Measurements from ENCODE around the gene VAV3. TPM values are rescaled to one million over a fixed set of nuclear protein-coding genes. Genes with fewer than 3 reads are reported as not detected.

Gene VAV3
- total and polyA plus RNA-seq, 9 of the 15 experiments (the other 6 are each of a cell fraction or from before 2014, with no cell fraction given), result not detected

GRCh38 chr1:107648071-107648470 is 316.9 kb downstream of the VAV3 start:
- Histone ChIP-seq H3K36me3 (ENCODE audit: control insufficient read depth, insufficient read depth, low read length) (no peaks in the 10 kb centered on the region), H3K4me1 (replicated peaks in 1 of 2; ENCODE audit: control insufficient read depth in 2 of 2, insufficient read depth in 2 of 2, low read length in 2 of 2) (no peaks in the 10 kb centered on the region), H3K4me2 (ENCODE audit: insufficient read depth, low read length) (no peak overlapping the region), H3K79me2 (ENCODE audit: control insufficient read depth, insufficient read depth, low read length) (no peaks in the 10 kb centered on the region), H3K4me3 (no peak overlapping the region), H3K9ac (ENCODE audit: insufficient read depth in 1 of 2, low read depth in 2 of 2, low read length in 2 of 2) (no peak overlapping the region), H3K9me1 (ENCODE audit: control insufficient read depth, insufficient read depth, low read length) (no peaks in the 10 kb centered on the region), H2AFZ (ENCODE audit: low read depth, low read length) (no peak overlapping the region), H4K20me1 (replicated peaks; ENCODE audit: control insufficient read depth, insufficient read depth, low read length) (no peaks in the 10 kb centered on the region), H3K27ac (ENCODE audit: extremely low read depth, low read depth, low read length) (no peak overlapping the region), H3K9me3 (replicated peaks; ENCODE audit: control insufficient read depth, insufficient read depth, low read depth, low read length) (no peaks in the 10 kb centered on the region), H3K27me3 (ENCODE audit: control insufficient read depth in 2 of 2, insufficient read depth in 2 of 2, low read length in 2 of 2) (no peaks in the 10 kb centered on the region)
- CTCF ChIA-PET (ENCODE audit: low intra/inter-chr PET ratio), result no interaction called here
- intact Hi-C loops (cut with micrococcal nuclease), result no loop called here
- POLR2A ChIA-PET, result no interaction called here
- DNase-seq (ENCODE audit: extremely low read depth in 1 of 4, low spot score in 3 of 4) (no peak), ATAC-seq (no peak), FAIRE-seq (no peak)
- in situ Hi-C loops (cut with MboI), result no loop called here
- no peak for TF ChIP-seq YY1 (IDR thresholded peaks at IDR 0.05; ENCODE audit: borderline replicate concordance in 1 of 3, control insufficient read depth in 1 of 3, extremely low read depth in 1 of 3, insufficient read depth in 3 of 3, insufficient read length in 1 of 3, insufficient replicate concordance in 2 of 3, low read depth in 1 of 3, low read length in 2 of 3)
- no peak for TF ChIP-seq KLF16 (IDR thresholded peaks at IDR 0.05)
- TF ChIP-seq ZNF277 (CRISPR knock-in tag; IDR thresholded peaks at IDR 0.05; ENCODE audit: borderline replicate concordance), result no peak
- BruUV-seq (replicated peaks), result no TSS peak

GRCh38 chr1:107647012-107647411 is 318.0 kb downstream of the VAV3 start:
- ATAC-seq, result no peak
- Histone ChIP-seq H3K27ac (ENCODE audit: extremely low read depth, low read depth, low read length) (no peak overlapping the region), H3K9ac (ENCODE audit: insufficient read depth in 1 of 2, low read depth in 2 of 2, low read length in 2 of 2) (no peak overlapping the region), H4K20me1 (replicated peaks; ENCODE audit: control insufficient read depth, insufficient read depth, low read length) (no peaks in the 10 kb centered on the region), H3K9me1 (ENCODE audit: control insufficient read depth, insufficient read depth, low read length) (no peaks in the 10 kb centered on the region), H3K4me3 (no peak overlapping the region), H2AFZ (ENCODE audit: low read depth, low read length) (no peak overlapping the region), H3K36me3 (ENCODE audit: control insufficient read depth, insufficient read depth, low read length) (no peaks in the 10 kb centered on the region), H3K79me2 (ENCODE audit: control insufficient read depth, insufficient read depth, low read length) (no peaks in the 10 kb centered on the region), H3K27me3 (ENCODE audit: control insufficient read depth in 2 of 2, insufficient read depth in 2 of 2, low read length in 2 of 2) (no peaks in the 10 kb centered on the region), H3K9me3 (replicated peaks; ENCODE audit: control insufficient read depth, insufficient read depth, low read depth, low read length) (no peaks in the 10 kb centered on the region), H3K4me1 (replicated peaks in 1 of 2; ENCODE audit: control insufficient read depth in 2 of 2, insufficient read depth in 2 of 2, low read length in 2 of 2) (no peaks in the 10 kb centered on the region), H3K4me2 (ENCODE audit: insufficient read depth, low read length) (no peak overlapping the region)
- 0% methylated on average over 2 of the region's 2 CpGs for WGBS (ENCODE audit: insufficient coverage, low coverage, missing lambda C conversion rate)
- ChIA-PET POLR2A (no interaction called here), CTCF (ENCODE audit: low intra/inter-chr PET ratio) (no interaction called here)
- no peak for DNase-seq (ENCODE audit: extremely low read depth in 1 of 4, low spot score in 3 of 4)
- BruUV-seq (replicated peaks), result no TSS peak
- FAIRE-seq, result no peak
- in situ Hi-C loops (cut with MboI), result no loop called here
- intact Hi-C loops (cut with micrococcal nuclease), result no loop called here
- TF ChIP-seq ZSCAN29 (IDR thresholded peaks at IDR 0.05) (no peak), COPS2 (conservative IDR thresholded peaks at IDR 0.05) (no peak), POLR2A (conservative IDR thresholded peaks at IDR 0.05) (no peak), ZNF609 (CRISPR knock-in tag; IDR thresholded peaks at IDR 0.05; ENCODE audit: borderline replicate concordance) (no peak)
